ENCODE measurements around the gene RPA1. TPM values are rescaled to one million over a fixed set of nuclear protein-coding genes. Genes with fewer than 3 reads are reported as not detected.

The RPA1 gene
- total and polyA plus RNA-seq, 2 donors (not counting 1 experiment from before 2014, with no cell fraction given) = 22.3 to 55.4 TPM

- no peaks in the 10 kb centered on the region for H3K79me2 ChIP-seq (ENCODE audit: control insufficient read depth, insufficient read depth, low read length)
- no peak overlapping the region for H3K27ac ChIP-seq (ENCODE audit: insufficient read depth, low read length)
- TF ChIP-seq, protein P1, sequence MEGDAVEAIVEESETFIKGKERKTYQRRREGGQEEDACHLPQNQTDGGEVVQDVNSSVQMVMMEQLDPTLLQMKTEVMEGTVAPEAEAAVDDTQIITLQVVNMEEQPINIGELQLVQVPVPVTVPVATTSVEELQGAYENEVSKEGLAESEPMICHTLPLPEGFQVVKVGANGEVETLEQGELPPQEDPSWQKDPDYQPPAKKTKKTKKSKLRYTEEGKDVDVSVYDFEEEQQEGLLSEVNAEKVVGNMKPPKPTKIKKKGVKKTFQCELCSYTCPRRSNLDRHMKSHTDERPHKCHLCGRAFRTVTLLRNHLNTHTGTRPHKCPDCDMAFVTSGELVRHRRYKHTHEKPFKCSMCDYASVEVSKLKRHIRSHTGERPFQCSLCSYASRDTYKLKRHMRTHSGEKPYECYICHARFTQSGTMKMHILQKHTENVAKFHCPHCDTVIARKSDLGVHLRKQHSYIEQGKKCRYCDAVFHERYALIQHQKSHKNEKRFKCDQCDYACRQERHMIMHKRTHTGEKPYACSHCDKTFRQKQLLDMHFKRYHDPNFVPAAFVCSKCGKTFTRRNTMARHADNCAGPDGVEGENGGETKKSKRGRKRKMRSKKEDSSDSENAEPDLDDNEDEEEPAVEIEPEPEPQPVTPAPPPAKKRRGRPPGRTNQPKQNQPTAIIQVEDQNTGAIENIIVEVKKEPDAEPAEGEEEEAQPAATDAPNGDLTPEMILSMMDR (conservative IDR thresholded peaks at IDR 0.05 in 1 of 2, IDR thresholded peaks at IDR 0.05 in 1 of 2; ENCODE audit: low read depth in 1 of 2, low read length in 2 of 2) = no peak
- TF ChIP-seq EZH2 (IDR thresholded peaks at IDR 0.05; ENCODE audit: low read length, missing control alignments) = no peak
- no peak overlapping the region for H2AFZ ChIP-seq (ENCODE audit: low read length)
- no peak overlapping the region for H3K4me3 ChIP-seq (replicated peaks in 1 of 4; ENCODE audit: control extremely low read depth in 1 of 4, insufficient read depth in 1 of 4, low read depth in 3 of 4, low read length in 4 of 4)
- H3K4me2 ChIP-seq (ENCODE audit: extremely low read depth, insufficient read depth, low read length) = no peak overlapping the region
- DNase-seq (ENCODE audit: low read depth in 2 of 2) = no peak
- H3K4me1 ChIP-seq (ENCODE audit: control insufficient read depth, extremely low read depth, insufficient read depth, low read length) = no peaks in the 10 kb centered on the region
- H3K9me3 ChIP-seq (ENCODE audit: control insufficient read depth, insufficient read depth, low read depth, low read length) = no peaks in the 10 kb centered on the region
- H3K36me3 ChIP-seq (ENCODE audit: control insufficient read depth, insufficient read depth, low read length) = no peaks in the 10 kb centered on the region
- no peak overlapping the region for H3K9ac ChIP-seq (ENCODE audit: insufficient read depth, low read length)
- no peaks in the 10 kb centered on the region for H3K27me3 ChIP-seq (ENCODE audit: control insufficient read depth, insufficient read depth, low read length)
- H4K20me1 ChIP-seq (ENCODE audit: control insufficient read depth, extremely low read depth, insufficient read depth, low read length) = no peaks in the 10 kb centered on the region
These were observed 31.2 kb downstream of the RPA1 start for GRCh38 chr17:1860978-1861377.

DNA sequence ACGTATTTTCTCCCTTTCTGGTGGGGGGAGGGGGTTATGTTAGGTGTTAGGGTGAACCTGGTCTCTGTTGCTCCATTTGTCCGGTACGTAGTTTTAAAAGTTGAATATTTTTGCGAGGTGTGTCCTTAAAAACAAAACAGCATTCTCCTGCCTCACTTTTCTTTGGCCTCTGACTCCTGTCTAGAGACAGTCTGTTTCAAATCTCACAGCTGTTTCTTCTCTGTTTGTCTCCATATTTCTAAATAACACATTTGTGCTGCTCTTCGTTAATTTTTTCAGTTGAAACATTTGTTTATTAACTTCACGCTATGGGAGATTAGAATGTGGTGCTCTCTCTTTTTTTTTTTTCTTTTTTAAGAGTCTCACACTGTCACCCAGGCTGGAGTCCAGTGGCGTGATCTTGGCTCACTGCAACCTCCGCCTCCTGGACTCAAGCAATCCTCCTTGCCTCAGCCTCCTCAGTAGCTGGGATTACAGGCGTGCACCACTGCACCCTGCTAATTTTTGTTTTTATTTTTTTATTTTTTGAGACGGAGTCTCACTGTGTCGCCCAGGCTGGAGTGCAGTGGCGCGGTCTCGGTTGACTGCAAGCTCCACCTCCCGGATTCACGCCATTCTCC is 31.7 kb downstream of the RPA1 start:
- no peaks in the 10 kb centered on the region for H3K4me1 ChIP-seq (ENCODE audit: control insufficient read depth, extremely low read depth, insufficient read depth, low read length)
- H3K4me2 ChIP-seq (ENCODE audit: extremely low read depth, insufficient read depth, low read length) = no peak overlapping the region
- no peaks in the 10 kb centered on the region for H3K9me3 ChIP-seq (ENCODE audit: control insufficient read depth, insufficient read depth, low read depth, low read length)
- no peak overlapping the region for H3K27ac ChIP-seq (ENCODE audit: insufficient read depth, low read length)
- DNase-seq (ENCODE audit: low read depth in 2 of 2) = no peak
- H4K20me1 ChIP-seq (ENCODE audit: control insufficient read depth, extremely low read depth, insufficient read depth, low read length) = no peaks in the 10 kb centered on the region
- H2AFZ ChIP-seq (ENCODE audit: low read length) = no peak overlapping the region
- no peak for TF ChIP-seq EZH2 (IDR thresholded peaks at IDR 0.05; ENCODE audit: low read length, missing control alignments)
- TF ChIP-seq, protein P1 (conservative IDR thresholded peaks at IDR 0.05 in 1 of 2, IDR thresholded peaks at IDR 0.05 in 1 of 2; ENCODE audit: low read depth in 1 of 2, low read length in 2 of 2) = no peak
- no peaks in the 10 kb centered on the region for H3K79me2 ChIP-seq (ENCODE audit: control insufficient read depth, insufficient read depth, low read length)
- H3K4me3 ChIP-seq (replicated peaks in 1 of 4; ENCODE audit: control extremely low read depth in 1 of 4, insufficient read depth in 1 of 4, low read depth in 3 of 4, low read length in 4 of 4) = no peak overlapping the region
- H3K9ac ChIP-seq (ENCODE audit: insufficient read depth, low read length) = no peak overlapping the region
- no peaks in the 10 kb centered on the region for H3K36me3 ChIP-seq (ENCODE audit: control insufficient read depth, insufficient read depth, low read length)
- H3K27me3 ChIP-seq (ENCODE audit: control insufficient read depth, insufficient read depth, low read length) = no peaks in the 10 kb centered on the region

GRCh38 chr17:1865252-1866037 is 35.6 kb downstream of the RPA1 start:
- Histone ChIP-seq H3K9ac (ENCODE audit: insufficient read depth, low read length) (no peak overlapping the region), H3K4me3 (replicated peaks in 1 of 4; ENCODE audit: control extremely low read depth in 1 of 4, insufficient read depth in 1 of 4, low read depth in 3 of 4, low read length in 4 of 4) (no peak overlapping the region), H4K20me1 (ENCODE audit: control insufficient read depth, extremely low read depth, insufficient read depth, low read length) (no peaks in the 10 kb centered on the region), H3K27ac (ENCODE audit: insufficient read depth, low read length) (no peak overlapping the region), H3K4me1 (ENCODE audit: control insufficient read depth, extremely low read depth, insufficient read depth, low read length) (no peaks in the 10 kb centered on the region), H3K36me3 (ENCODE audit: control insufficient read depth, insufficient read depth, low read length) (no peaks in the 10 kb centered on the region), H3K79me2 (ENCODE audit: control insufficient read depth, insufficient read depth, low read length) (no peaks in the 10 kb centered on the region), H3K4me2 (ENCODE audit: extremely low read depth, insufficient read depth, low read length) (no peak overlapping the region), H2AFZ (ENCODE audit: low read length) (no peak overlapping the region), H3K9me3 (ENCODE audit: control insufficient read depth, insufficient read depth, low read depth, low read length) (no peaks in the 10 kb centered on the region), H3K27me3 (ENCODE audit: control insufficient read depth, insufficient read depth, low read length) (no peaks in the 10 kb centered on the region)
- TF ChIP-seq EZH2 (IDR thresholded peaks at IDR 0.05; ENCODE audit: low read length, missing control alignments) = no peak
- TF ChIP-seq, protein P1 (conservative IDR thresholded peaks at IDR 0.05 in 1 of 2, IDR thresholded peaks at IDR 0.05 in 1 of 2; ENCODE audit: low read depth in 1 of 2, low read length in 2 of 2) = peak; percentile 51 to 57
- peak; percentile 4 to 49 for DNase-seq (ENCODE audit: low read depth in 2 of 2)
